HG03439 (cell line): ENCODE data around the gene KLF14.
"Not testable (repeated sequence)": the region's sequence is repeated elsewhere in the genome, so short reads cannot be mapped to it uniquely, and the experiment has no call there.

Experiments
- ATAC-seq: cut with Tn5 transposase; IDR thresholded peaks from one replicate; pipeline ENCODE4 v1.9.1; 2021; ENCODE audit warnings: mild to moderate bottlenecking, moderate library complexity; ENCODE audit not compliant: unreplicated experiment

The KLF14 gene

DNA sequence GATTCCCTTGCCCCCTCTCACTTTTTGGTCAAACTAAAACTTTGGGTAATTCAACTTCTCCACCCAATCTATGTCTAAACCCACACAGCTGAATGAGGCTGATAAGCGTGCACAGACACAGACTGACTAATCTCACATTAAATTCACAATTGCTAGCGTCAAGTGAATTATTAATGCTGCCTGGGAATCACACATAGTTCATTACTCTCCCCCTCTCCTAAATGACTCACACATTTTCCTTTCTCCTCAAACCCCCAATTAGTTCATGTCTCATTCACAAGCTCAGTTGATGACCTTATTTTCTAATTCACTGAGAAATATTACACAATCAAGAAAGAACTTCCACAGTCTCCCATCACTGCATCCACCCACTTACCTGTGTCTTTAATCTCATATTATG lies 14.5 kb downstream of the KLF14 start:
- no peak for ATAC-seq

DNA sequence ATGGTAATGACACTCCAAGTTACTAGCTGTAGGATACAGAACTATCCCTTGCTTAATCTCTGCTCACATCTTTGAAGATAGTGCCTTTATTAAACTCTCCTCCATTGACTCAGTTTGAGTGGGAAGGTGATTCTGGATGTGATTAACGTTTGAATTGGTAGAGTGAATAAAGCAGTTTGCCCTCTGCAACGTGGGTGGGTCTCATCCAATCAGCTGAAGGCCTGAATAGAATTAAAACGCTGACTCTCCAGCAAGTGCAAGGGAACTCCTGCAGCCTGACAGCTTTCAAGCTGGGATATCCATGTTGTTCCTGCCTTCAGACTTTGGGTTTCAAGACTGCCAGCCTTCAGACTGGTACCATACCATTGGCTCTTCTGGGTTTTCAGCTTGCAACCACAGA lies 21.6 kb downstream of the KLF14 start:
- ATAC-seq = no peak

DNA sequence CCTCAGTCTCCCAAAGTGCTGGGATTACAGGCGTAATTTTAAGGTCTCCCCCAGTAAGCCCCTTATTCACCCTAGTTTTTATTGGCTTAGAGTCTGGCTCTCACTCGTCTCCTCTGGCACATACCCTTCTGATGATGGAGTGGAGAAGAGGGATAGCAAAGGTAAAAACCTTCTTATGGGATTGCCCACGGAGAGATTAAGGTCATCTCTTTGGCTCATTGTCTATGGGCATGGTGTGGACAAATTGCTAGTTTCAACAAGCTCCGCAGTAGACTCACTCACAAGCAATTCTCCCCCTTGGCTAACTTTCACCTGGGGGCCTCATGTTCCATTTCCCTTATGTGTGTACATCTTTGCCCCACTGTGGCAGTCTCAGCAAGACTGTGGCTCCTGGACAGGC lies 25.2 kb downstream of the KLF14 start:
- ATAC-seq = no peak

DNA sequence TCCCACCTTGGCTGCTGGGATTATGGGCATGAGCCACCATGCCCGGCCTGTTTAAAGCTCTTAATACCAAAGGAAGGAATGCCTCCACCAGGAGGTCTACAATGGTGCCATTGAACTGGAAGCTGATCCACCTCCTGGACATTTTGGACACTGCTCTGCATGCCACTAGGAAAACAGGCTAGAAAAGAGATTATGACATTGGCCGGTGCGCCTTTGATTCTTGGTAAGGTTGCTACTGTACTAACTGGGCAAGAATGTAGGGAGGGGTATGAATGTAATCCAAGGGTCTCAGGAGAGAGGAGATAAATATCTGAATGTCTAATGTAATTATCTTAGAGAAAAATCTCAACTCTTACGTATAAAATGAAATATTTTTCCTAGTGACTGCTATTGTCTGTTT lies 26.0 kb downstream of the KLF14 start:
- no peak for ATAC-seq

DNA sequence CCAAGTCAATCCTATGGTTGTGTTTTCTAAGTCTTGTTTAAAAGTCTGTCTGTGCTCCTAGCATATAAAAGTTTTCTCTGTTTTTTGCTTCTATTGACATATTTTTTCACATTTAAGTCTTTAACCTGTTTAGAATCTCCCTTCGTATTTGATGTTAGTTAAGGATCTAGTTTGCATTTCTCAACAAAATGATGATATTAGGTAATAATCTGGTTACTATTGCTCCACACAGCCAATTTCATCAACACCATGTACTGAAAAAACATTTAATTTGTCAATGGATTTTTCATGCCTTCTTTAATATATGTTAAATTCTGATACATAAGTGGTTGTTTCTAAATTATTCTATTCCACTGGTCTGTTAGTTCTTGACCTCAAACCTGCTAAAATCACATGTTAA lies 30.2 kb downstream of the KLF14 start:
- no peak for ATAC-seq

DNA sequence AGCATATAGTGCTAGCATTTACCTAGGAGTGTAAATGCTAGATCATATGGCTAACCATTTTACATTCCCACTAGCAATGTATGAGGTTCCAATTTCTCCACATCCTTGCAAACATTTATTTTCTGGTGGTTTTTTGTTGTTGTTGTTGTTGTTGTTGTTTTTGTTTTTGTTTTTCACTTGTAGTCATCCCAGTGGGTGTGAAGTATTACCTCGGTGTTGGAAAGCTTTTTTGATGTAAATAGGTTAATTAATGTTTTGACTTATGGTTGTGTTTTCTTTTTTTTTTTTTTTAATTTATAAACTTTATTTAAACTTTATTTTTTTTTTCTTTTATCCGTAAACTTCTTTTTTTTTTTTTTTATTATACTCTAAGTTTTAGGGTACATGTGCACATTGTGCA lies 32.4 kb downstream of the KLF14 start:
- no peak for ATAC-seq

DNA sequence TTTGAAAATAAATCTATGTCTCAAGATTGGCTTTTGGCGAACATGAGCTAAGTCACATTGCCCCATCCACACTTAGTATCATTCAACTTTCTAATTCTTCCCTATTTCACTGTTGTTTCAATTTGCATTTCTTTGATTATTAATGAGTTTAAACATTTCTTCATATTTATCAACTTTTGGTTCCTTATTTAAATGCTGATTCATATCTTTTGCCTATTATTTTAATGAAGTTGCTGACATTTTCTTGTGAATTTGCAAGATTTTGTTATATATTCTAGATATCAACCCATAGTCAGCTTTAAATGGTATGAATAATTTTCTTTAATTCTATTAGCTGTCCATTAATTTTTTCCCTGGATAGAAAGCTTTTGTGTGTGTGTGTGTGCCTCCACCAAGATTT lies 33.2 kb downstream of the KLF14 start:
- no peak for ATAC-seq

DNA sequence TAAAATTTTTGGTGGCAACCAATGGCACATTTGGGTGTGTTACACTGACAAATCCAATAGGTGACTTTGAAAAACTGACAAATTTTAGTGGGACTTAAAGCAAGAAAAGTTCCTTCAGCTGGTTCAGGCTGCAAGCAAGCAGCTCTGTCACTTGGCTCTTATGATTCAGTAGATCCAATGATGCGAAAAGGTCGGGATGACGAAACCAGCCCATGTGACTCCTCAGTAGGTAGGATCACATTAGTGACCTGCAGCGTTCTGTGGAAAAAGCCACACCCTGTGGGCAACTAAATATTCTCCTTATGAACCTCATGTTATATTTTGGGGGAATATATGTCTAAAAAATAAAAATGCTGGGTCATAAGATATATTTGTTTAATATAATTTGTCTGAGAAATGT lies 34.3 kb downstream of the KLF14 start:
- no peak for ATAC-seq

DNA sequence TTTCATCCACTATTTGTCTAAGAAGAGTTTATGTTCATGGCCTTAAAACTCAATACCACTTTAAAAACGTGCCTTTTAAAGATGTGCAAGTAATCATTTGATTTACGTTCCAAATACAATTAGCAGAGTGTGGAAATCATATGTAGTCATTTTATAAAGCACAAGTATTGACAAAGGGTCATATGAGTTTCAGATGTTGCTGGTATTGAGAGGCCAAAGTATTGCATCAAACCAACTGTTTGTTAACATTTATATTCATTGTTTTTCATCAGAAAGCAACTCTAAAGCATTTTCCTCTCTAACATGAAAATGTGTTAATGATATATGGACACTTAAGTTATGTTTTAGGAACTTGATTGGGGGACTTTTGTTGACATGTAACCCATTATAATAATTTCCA lies 36.2 kb downstream of the KLF14 start:
- no peak for ATAC-seq

DNA sequence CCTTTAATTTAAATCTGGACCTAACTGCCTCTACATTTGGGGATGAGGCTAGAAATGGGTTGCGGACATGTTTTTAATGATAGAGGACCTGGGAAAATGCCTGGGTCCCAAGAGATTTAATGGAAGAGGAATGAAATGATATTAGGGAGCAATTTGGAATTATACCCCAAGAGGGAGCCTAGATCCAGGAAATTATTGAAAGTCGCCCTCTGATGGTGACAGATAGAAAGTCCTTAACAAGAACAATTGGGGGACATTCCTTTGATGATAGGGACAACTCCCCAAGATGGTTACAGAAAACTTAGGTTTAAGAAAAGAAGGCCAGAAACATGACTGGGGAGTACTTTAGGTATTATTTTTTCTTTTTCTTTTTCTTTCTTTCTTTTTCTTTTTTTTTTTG lies 38.2 kb downstream of the KLF14 start:
- ATAC-seq = no peak

DNA sequence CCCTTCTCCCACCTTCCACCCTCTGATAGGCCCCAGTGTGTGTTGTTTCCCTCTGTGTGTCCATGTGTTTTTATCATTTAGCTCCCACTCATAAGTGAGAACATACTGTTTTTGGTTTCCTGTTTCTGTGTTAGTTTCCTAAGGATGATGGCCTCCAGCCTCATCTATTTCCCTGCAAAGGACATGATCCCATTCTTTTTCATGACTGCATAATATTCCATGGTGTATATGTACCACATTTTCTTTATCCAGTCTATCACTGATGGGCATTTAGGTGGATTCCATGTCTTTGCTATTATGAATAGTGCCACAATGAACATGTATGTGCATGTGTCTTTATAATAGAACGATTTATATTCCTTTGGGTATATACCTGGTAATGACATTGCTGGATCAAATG lies 41.6 kb downstream of the KLF14 start:
- ATAC-seq = not testable (repeated sequence)

DNA sequence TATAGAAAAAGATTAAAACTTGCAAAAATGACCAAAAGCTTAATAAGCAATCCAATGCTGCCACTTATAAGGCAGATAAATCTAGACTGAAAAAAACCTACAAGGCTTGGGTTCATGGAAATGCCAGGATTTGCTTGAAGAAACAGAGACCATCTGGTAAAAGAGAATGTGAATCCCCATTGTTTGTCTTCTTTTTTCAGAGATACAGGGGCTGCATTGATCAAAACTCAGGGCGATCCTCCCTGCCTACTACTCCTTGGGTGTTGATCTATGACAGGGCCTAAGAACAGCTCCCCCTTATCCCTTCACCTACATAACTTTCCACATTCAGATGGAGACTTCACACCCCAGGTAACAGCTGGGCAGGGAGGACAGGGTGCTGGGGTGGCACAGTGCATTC lies 44.3 kb downstream of the KLF14 start:
- no peak for ATAC-seq

DNA sequence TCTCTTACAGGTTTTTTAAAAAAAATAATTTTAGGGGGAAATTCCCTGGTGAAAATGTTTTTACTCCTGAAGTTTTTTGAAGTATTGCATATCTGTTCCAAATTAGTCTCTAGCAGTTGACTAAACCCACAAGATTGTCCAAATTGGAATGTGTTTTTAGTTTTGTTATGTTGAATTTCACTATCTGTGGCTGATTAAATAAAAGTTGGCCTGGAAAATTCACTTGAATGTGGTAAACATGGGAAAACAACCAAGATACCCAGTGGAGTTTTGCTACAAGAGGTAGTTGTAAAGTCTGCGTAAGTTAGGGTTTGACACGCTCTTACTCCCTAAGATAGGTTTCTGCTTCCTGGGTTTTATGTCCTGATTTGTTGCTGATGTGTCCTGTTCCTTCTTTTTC lies 51.0 kb downstream of the KLF14 start:
- no peak for ATAC-seq
